Naive thymus-derived CD8-positive, alpha-beta T cell (primary cell): ENCODE data around the gene WDSUB1. TPM values are rescaled to one million over a fixed set of nuclear protein-coding genes. Genes with fewer than 3 reads are reported as not detected.

Source experiments
- ATAC-seq, 2 donors: fragments of 150-1000 bp; cut with Tn5 transposase in 1 of 2; sonication (Bioruptor Pico), chemical (Tn5 transposase) in 1 of 2; 1 replicate in 1 of 2; 2 replicates in 1 of 2; pipeline ENCODE4 v1.10.0; 2021; ENCODE audit warnings: mild to moderate bottlenecking in 2 of 2, moderate library complexity in 2 of 2
- POLR2A ChIA-PET: fragments of 350-600 bp; sonication (Branson Sonifier 250); formaldehyde crosslinking; loops from one replicate; lab custom pipeline; 2021; ENCODE audit warnings: antibody characterized with exemption; lab: Charles Lee
- DNase-seq, 10 donors: peaks; one replicate each; pipeline versions ENCODE4 v3.0.0 to v3.0.0-alpha.2; 2020 to 2022
- H3K27ac Mint-ChIP-seq, 10 donors: one replicate each; pipeline ENCODE4 v1.8.0; 2020 to 2022; ENCODE audit warnings: mild to moderate bottlenecking in 10 of 10, mixed read lengths in 10 of 10, moderate library complexity in 4 of 10, inconsistent platforms in 1 of 10
- H3K27me3 Mint-ChIP-seq, 5 donors: one replicate each; pipeline ENCODE4 v1.8.0; 2021 to 2022; ENCODE audit warnings: mixed read lengths in 5 of 5
- H3K36me3 Mint-ChIP-seq, 3 donors: one replicate each; pipeline ENCODE4 v1.8.0; 2020 to 2022; ENCODE audit warnings: mixed read lengths in 3 of 3, mild to moderate bottlenecking in 2 of 3, inconsistent platforms in 1 of 3
- H3K4me1 Mint-ChIP-seq, 4 donors: one replicate each; pipeline ENCODE4 v1.8.0; 2021 to 2022; ENCODE audit warnings: mixed read lengths in 4 of 4
- H3K4me3 Mint-ChIP-seq, 10 donors: one replicate each; pipeline ENCODE4 v1.8.0; 2020 to 2022; ENCODE audit warnings: mild to moderate bottlenecking in 10 of 10, mixed read lengths in 10 of 10, moderate library complexity in 6 of 10, inconsistent platforms in 1 of 10
- H3K9me3 Mint-ChIP-seq, 9 donors: one replicate each; pipeline ENCODE4 v1.8.0; 2020 to 2022; ENCODE audit warnings: mixed read lengths in 9 of 9, mild to moderate bottlenecking in 3 of 9, inconsistent platforms in 1 of 9, moderate library complexity in 1 of 9
- polyA plus RNA-seq, 3 donors: library from polyadenylated mRNA; unstranded; fragments of 300-500 nt; fragmentation: Illumina TruSeq; gene quantifications; one replicate each; pipeline ENCODE4 v1.2.3, GENCODE V29; 2021
- total RNA-seq, 8 experiments: library from RNA in 2 of 8; stranded (reverse) in 2 of 8; gene quantifications; one replicate each; pipeline ENCODE4 v1.2.3 and lab custom pipeline; 2021 to 2026

Gene WDSUB1
- total and polyA plus RNA-seq, 5 experiments from 2014 or later, result 7.5 to 9.0 (median 8.5) TPM

DNA sequence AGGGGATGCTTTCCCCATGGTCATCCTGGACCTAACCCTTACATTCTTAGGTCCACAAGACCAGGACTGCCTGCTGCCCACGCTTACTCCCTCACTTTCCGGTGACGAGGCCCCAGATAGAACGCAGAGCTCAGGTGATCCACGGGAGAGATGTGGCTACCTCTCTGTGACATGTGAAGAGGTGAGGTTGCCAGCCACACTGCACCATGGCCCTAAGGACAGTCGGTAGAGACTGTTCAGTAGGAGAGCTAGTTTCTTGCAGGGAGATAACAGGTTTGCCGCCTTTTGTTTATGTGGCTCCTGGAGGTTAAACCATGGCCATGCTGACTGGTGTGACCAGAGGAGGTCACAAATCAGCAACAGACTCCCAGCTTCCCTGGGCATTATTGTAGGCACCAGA, 71.4 kb downstream of the WDSUB1 start:
- Mint-ChIP-seq H3K27me3 (no peaks in the 10 kb centered on the region), H3K4me1 (peaks cover 14 to 23% (median 21%) of the 10 kb centered on the region in 4 donors), H3K36me3 (peaks cover 0 to 4% (median 0%) of the 10 kb centered on the region in 3 donors), H3K4me3 (no peak overlapping the region), H3K9me3 (peaks cover 0 to 9% (median 0%) of the 10 kb centered on the region in 9 donors), H3K27ac (peak overlapping the region in 2 of 10 donors; percentile 33 to 69)
- POLR2A ChIA-PET, result no interaction called here
- DNase-seq (no peak), ATAC-seq (no peak)

DNA sequence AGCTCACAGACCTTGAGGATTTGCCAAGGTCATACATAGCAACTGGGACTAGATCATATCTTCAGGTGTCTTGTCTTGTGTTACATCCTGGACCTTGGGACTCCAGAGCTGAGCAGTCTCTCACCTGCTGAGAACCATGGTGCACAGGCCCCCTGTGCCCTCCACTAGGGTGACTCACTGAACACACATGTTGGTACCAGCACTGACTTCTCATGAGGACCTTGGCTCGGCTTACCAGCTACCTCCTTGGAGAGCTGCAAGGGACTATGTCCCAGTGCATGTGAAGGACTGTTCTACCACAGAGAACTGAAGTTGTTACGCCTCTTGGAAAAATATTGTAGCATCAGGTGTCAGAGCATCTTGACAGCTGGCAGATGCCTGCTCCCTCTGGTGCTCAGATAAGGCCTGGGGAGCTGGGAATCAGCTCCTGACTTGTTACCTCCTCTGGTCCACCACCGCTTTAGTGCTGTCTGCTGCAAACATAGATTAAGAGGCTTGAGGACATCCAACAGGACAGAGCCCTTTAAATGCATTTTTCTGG, 72.1 kb downstream of the WDSUB1 start:
- no peak for DNase-seq
- H3K4me3 Mint-ChIP-seq, result no peak overlapping the region
- ATAC-seq, result no peak
- peak overlapping the region in 3 of 10 donors; percentile 47 to 84 (median 69) for H3K27ac Mint-ChIP-seq
- no peaks in the 10 kb centered on the region for H3K27me3 Mint-ChIP-seq
- peaks cover 0 to 9% (median 0%) of the 10 kb centered on the region in 9 donors for H3K9me3 Mint-ChIP-seq
- peaks cover 0 to 4% (median 0%) of the 10 kb centered on the region in 3 donors for H3K36me3 Mint-ChIP-seq
- H3K4me1 Mint-ChIP-seq, result peaks cover 21 to 30% (median 28%) of the 10 kb centered on the region in 4 donors
- POLR2A ChIA-PET, result interaction anchor here (0.7 kb wide), 1 partner anchor 65 kb away, joined by 4 read pairs; no protein-coding TSS in a partner anchor

DNA sequence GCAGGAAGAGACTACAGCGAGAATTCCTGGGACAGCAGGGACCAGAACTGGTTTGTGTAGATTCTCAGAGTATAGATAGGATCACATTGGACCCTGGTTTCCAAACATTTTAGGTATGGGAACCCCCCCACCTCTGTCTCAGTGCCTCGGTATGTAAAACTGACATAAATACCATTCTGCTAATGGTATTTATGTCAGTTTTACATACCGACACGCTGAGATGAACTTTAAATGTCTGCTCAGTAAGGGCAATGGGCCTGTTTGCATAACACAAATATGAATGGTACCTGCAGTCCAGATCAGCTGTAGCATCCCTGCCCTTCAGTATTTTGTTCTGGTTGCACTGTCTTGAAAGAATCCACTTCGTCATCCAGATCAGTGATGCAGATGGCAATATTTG, 73.2 kb downstream of the WDSUB1 start:
- Mint-ChIP-seq H3K4me1 (peaks cover 23 to 41% (median 39%) of the 10 kb centered on the region in 4 donors), H3K4me3 (no peak overlapping the region), H3K27me3 (no peaks in the 10 kb centered on the region), H3K36me3 (peaks cover 0 to 4% (median 0%) of the 10 kb centered on the region in 3 donors), H3K27ac (no peak overlapping the region), H3K9me3 (peaks cover 0 to 9% (median 0%) of the 10 kb centered on the region in 9 donors)
- POLR2A ChIA-PET, result no interaction called here
- ATAC-seq, result no peak
- DNase-seq, result no peak

DNA sequence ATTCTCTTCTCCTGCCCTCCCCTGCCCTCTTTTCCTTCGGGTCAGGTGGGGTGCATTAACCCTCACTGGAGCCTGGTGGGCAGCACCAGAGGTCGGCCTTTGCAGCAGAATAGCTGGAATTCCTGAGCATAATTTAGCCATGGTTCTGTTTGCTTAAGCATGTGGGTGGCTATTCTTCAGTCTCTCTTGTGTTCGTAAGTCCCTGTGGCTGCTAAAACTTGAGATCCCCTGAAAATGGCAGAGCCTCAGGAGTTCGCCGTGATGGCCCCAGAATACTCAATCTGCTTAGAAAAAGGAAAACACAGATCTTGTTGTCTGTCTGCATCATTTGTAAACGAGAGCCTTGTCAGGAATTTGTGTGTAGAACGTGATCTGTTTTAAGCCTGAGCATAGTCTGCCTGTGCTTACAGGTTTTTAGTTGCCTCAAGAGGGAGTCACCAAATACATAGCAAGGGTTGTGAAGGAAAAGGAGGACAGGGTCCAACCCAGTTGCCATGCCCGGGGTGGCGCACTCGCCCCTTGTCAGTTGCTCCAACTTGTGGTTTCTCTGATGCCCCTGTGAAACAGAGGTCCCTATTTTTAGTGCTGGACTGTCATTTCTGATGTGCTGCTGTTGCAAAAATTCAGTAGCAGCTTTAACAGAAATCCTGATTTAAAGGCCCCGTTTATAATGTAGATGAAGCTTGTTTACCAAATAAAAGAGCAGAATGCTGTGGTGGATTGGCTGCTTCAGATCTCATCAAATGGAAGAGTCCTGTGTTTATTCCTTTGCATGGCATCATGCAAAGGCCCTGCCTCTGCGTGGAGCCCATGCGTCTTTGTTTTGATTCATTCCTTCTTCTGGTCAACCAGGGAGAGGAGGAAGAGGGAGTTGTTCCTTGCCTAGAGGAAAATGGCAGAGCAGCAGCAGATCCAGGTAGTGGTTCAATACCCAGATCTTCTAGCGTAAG, 74.8 kb downstream of the WDSUB1 start:
- H3K9me3 Mint-ChIP-seq, result peaks cover 0 to 6% (median 0%) of the 10 kb centered on the region in 9 donors
- no peak for DNase-seq
- peak overlapping the region in 4 of 10 donors; percentile 36 to 52 (median 46) for H3K4me3 Mint-ChIP-seq
- H3K27ac Mint-ChIP-seq, result peak overlapping the region in 8 of 10 donors; percentile 15 to 89 (median 64)
- H3K36me3 Mint-ChIP-seq, result peaks cover 0 to 3% (median 0%) of the 10 kb centered on the region in 3 donors
- H3K27me3 Mint-ChIP-seq, result no peaks in the 10 kb centered on the region
- ATAC-seq, result no peak
- H3K4me1 Mint-ChIP-seq, result peaks cover 23 to 51% (median 46%) of the 10 kb centered on the region in 4 donors
- POLR2A ChIA-PET, result no interaction called here

DNA sequence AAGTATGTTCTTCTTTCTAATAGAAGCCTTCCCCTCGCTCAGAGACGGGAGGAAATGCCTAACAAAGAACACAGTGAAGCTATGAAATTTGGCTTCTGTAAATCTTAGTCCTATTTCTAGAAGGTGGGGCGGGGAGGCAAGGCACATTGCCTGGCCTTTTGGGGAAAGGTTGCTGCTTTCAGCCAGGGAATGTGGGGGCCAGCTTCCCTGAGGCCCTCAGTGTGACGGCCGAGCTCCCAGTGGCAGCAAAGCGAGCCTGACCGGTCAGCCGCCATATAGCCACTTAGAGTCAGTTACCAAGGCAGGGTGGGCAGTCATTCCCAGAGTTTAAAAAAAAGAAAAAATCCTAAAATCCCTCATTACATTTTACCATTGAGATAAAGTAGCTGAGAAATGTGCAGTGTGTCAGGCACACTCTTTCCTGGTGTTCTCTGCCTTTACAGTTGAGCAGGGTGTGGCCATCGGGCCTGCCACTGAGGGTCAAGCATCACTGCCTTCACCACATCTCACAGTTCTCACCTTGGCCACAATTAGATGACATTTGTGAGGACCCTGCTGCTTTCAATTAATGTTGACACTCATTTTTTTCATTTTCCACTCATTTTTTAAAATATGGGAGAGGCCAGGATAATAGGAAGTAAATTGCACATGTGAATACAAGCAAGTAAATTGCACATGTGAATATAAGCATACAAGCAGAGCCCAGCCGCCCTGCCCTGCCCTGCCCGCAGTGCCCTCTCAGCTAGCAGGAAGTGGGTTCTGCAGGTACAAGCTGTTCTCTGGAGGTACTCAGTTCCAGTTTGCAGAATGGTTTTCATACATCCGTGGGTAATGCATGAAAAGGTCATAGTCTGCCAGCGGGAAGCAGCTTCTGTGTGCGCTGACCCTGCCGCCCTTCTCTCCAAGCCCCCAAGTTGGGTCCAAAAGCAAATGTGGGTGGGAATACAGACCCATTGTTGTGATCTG, 76.9 kb downstream of the WDSUB1 start:
- ATAC-seq, result peak; percentile 100
- no peaks in the 10 kb centered on the region for H3K27me3 Mint-ChIP-seq
- H3K36me3 Mint-ChIP-seq, result no peaks in the 10 kb centered on the region
- POLR2A ChIA-PET, result interaction anchor here (0.8 to 1.7 kb wide), 5 partner anchors 8 to 78 kb away, joined by 3 to 7 read pairs (median 3); no protein-coding TSS in a partner anchor
- H3K4me1 Mint-ChIP-seq, result peaks cover 21 to 51% (median 44%) of the 10 kb centered on the region in 4 donors
- peak overlapping the region; percentile 65 to 91 (median 85) for H3K4me3 Mint-ChIP-seq
- peak in 9 of 10 donors; percentile 22 to 76 (median 56) for DNase-seq
- H3K27ac Mint-ChIP-seq, result peak overlapping the region; percentile 88 to 98 (median 92)
- H3K9me3 Mint-ChIP-seq, result no peaks in the 10 kb centered on the region

DNA sequence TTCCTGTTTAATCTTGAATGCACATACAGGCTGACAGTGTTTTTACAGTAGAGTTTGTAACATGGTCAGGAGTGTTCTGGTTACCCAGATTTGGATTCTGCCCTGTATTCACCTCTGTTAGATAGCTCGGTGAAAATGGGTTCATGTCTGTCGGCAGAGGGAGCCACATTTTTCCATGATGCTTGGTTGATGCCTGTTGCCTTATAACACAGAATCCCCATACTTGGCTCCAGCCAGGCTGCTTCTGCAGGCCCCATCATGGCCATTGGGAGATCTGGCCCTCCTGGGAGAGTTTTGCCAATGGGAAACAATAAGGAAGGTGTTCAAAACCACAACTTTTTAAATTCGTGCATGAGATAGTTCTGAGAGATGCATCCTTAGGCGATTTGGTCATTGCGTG, 78.1 kb downstream of the WDSUB1 start:
- H3K4me3 Mint-ChIP-seq, result peak overlapping the region in 4 of 10 donors; percentile 5 to 26 (median 18)
- no peaks in the 10 kb centered on the region for H3K9me3 Mint-ChIP-seq
- POLR2A ChIA-PET, result no interaction called here
- peak overlapping the region in 7 of 10 donors; percentile 39 to 92 (median 69) for H3K27ac Mint-ChIP-seq
- H3K27me3 Mint-ChIP-seq, result no peaks in the 10 kb centered on the region
- DNase-seq (no peak), ATAC-seq (no peak)
- H3K4me1 Mint-ChIP-seq, result peaks cover 21 to 51% (median 44%) of the 10 kb centered on the region in 4 donors
- H3K36me3 Mint-ChIP-seq, result no peaks in the 10 kb centered on the region

DNA sequence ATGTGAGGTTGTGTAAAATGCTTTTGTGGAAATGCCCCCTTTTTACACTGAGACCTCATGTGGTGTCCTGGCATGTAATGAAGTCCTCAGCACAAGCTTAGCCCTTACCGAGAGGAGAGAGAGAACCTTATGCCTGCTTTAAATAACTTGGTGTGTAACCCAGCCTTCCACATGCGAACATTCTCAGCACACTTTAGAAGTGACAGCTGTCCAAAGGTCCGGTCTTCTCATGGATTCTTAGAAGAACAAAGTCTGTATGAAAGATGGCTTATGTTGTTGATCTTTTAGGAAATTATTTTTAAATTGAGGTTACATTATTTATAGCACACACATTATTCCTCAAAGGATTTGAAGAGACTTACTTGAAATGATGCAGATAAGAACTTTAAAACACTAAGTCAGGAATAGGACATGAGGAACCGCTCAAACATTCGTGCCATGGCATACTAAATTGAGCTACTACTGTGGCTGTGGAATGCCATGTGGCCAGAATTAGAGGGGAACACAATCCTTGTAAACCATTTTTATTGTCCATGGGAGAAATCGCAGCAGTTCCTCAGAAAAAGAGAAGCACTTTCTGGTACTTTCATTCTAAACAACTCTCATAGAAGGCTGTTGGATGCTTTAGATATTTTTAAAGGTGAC, 79.6 kb downstream of the WDSUB1 start:
- peaks cover 21 to 59% (median 49%) of the 10 kb centered on the region in 4 donors for H3K4me1 Mint-ChIP-seq
- no peak for ATAC-seq
- POLR2A ChIA-PET, result no interaction called here
- H3K4me3 Mint-ChIP-seq, result no peak overlapping the region
- no peaks in the 10 kb centered on the region for H3K27me3 Mint-ChIP-seq
- no peaks in the 10 kb centered on the region for H3K9me3 Mint-ChIP-seq
- no peak for DNase-seq
- no peaks in the 10 kb centered on the region for H3K36me3 Mint-ChIP-seq
- peak overlapping the region in 1 of 10 donors; percentile 3 for H3K27ac Mint-ChIP-seq

DNA sequence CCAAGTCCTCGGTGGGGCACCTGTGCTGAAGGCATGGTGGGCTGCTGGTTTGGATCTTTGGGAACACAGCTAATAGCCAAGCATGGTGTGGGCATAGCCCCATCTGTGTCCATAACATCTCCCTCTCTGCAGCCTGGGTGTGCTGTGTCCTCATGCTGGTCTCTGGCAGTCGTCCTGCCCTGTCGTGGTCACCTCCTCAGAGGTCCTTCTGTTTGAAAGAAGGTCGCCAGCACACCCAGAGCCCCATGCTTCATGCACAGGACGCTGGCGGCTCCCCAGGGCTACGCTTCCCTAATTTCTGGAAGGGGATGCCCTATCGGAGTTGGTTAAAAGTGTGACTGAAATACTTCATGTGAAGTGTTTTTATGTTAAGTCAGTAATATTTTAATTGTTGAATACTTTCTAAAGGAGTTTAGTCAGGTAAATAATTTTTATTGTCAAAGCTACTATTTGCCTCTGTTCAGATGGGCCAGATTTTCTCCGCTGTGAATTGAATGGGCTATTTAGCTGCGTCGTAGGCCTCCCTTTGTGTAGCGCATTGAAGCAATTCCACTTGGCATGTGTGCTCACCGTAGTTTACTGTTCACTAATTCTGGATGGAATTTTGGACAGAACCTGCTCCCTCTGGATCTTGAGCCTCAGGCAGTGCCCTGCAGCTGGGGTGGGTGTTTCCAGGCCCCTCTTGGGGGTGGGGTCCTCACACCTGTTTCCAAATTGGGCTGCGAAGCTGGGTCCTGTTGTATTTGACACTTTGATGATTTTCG, 81.9 kb downstream of the WDSUB1 start:
- Mint-ChIP-seq H3K27ac (peak overlapping the region in 1 of 10 donors; percentile 3), H3K4me3 (no peak overlapping the region), H3K27me3 (no peaks in the 10 kb centered on the region), H3K4me1 (peaks cover 16 to 51% (median 43%) of the 10 kb centered on the region in 4 donors), H3K9me3 (no peaks in the 10 kb centered on the region), H3K36me3 (no peaks in the 10 kb centered on the region)
- ATAC-seq, result no peak
- no peak for DNase-seq
- POLR2A ChIA-PET, result no interaction called here

DNA sequence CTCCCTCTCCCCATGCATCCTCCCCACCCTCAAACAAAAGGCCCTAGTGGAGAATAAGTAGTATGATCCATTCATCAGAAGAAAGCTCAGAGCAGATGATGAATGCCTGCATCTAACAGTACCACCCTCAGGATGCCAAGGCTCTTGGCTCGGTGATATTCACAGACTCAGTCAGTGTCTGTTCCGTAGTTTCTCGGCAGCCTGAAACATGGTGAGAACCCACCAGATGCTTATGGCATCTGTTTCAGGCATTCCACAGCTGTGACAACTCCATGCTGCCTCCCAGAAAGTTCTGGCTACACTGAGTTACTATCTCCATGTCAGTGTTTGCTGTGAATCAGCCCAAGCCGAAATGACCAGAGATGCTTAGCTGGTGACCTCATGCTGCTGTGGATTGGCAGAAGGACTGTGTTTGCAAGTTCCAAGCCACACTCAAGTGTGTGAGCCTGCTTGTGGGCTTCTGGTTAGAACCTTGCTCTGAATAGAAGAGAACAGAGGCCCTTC, 83.9 kb downstream of the WDSUB1 start:
- Mint-ChIP-seq H3K9me3 (no peaks in the 10 kb centered on the region), H3K27ac (peak overlapping the region in 7 of 10 donors; percentile 8 to 94 (median 80)), H3K4me3 (peak overlapping the region in 2 of 10 donors; percentile 15 to 45), H3K36me3 (no peaks in the 10 kb centered on the region), H3K4me1 (peaks cover 13 to 36% (median 28%) of the 10 kb centered on the region in 4 donors), H3K27me3 (peaks cover 0 to 2% (median 0%) of the 10 kb centered on the region in 5 donors)
- POLR2A ChIA-PET, result no interaction called here
- no peak for DNase-seq
- no peak for ATAC-seq

DNA sequence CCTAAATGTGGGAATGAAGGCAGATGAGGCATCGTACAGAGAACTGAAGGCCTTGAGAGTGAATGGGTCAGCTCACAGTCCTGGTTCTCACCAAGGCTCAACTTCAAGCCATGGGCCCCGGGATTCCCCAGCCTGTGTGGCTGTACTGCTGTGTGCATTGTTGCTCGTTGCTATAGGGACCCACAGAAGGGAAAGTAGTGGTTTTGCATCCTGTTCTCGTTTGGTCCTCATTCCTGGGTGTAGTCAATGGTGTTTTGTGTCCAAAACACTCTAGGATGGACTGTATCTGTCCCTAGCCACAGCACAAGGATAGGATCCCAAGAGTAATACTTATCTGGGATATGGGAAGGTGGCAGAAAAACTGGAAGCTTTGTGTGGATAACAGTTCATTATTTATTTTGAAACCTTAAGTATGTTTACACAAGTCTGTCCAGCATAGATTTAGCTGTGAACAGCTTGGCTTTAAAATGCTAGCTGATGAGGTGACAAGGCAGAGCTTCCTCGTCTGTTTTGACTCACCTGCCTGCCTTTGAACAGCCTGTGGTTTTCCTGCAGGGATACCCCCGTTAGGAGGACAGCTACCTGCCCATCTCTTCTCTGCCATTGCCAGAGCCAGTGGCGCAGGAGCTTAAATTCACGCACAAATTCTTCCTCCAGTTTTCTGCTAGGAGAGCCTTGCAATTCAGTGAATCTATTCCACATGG, 85.0 kb downstream of the WDSUB1 start:
- H3K9me3 Mint-ChIP-seq, result no peaks in the 10 kb centered on the region
- H3K27me3 Mint-ChIP-seq, result peaks cover 0 to 2% (median 0%) of the 10 kb centered on the region in 5 donors
- H3K27ac Mint-ChIP-seq, result peak overlapping the region in 8 of 10 donors; percentile 37 to 94 (median 84)
- ATAC-seq (peak; percentile 90 to 96), DNase-seq (peak in 4 of 10 donors; percentile 36 to 70 (median 58))
- H3K4me3 Mint-ChIP-seq, result peak overlapping the region in 5 of 10 donors; percentile 15 to 67 (median 39)
- peaks cover 13 to 29% (median 25%) of the 10 kb centered on the region in 4 donors for H3K4me1 Mint-ChIP-seq
- no peaks in the 10 kb centered on the region for H3K36me3 Mint-ChIP-seq
- POLR2A ChIA-PET, result interaction anchor here (1.7 kb wide), 1 partner anchor 8 kb away, joined by 7 read pairs; no protein-coding TSS in a partner anchor
